ENCODE results near the gene PPP2CA. TPM values are rescaled to one million over a fixed set of nuclear protein-coding genes. Genes with fewer than 3 reads are reported as not detected.
"Not testable (repeated sequence)": the region's sequence is repeated elsewhere in the genome, so short reads cannot be mapped to it uniquely, and the experiment has no call there.

PPP2CA gene
- total RNA-seq, 1 experiment from 2014 or later: 178 TPM

DNA sequence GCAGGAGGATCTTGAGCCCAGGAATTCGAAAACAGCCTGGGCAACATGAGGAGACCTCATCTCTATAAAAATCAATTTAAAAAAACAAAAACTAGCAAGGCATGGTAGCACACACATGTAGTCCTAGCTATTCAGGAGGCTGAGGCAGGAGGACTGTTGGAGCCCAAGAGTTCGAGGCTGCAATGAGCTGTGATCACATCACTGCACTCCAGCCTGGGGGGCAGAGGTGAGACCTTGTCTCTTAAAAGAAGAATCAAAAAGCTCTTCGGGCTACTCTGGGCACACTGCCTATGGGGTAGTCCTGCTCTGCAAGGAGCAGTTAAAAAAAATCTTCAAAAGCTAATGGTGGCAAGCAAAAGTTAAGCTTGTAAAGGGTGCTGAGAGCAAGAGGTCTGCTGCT is 72.6 kb downstream of the PPP2CA start (continued):
- TF ChIP-seq, protein P1, sequence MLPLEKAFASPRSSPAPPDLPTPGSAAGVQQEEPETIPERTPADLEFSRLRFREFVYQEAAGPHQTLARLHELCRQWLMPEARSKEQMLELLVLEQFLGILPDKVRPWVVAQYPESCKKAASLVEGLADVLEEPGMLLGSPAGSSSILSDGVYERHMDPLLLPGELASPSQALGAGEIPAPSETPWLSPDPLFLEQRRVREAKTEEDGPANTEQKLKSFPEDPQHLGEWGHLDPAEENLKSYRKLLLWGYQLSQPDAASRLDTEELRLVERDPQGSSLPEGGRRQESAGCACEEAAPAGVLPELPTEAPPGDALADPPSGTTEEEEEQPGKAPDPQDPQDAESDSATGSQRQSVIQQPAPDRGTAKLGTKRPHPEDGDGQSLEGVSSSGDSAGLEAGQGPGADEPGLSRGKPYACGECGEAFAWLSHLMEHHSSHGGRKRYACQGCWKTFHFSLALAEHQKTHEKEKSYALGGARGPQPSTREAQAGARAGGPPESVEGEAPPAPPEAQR (CRISPR knock-in tag; IDR thresholded peaks at IDR 0.05): no peak
- no peak for TF ChIP-seq ELF4 (CRISPR knock-in tag; IDR thresholded peaks at IDR 0.05; ENCODE audit: low read depth)
- no peak for TF ChIP-seq SMAD4 (CRISPR knock-in tag; IDR thresholded peaks at IDR 0.05)
- TF ChIP-seq, protein P2, sequence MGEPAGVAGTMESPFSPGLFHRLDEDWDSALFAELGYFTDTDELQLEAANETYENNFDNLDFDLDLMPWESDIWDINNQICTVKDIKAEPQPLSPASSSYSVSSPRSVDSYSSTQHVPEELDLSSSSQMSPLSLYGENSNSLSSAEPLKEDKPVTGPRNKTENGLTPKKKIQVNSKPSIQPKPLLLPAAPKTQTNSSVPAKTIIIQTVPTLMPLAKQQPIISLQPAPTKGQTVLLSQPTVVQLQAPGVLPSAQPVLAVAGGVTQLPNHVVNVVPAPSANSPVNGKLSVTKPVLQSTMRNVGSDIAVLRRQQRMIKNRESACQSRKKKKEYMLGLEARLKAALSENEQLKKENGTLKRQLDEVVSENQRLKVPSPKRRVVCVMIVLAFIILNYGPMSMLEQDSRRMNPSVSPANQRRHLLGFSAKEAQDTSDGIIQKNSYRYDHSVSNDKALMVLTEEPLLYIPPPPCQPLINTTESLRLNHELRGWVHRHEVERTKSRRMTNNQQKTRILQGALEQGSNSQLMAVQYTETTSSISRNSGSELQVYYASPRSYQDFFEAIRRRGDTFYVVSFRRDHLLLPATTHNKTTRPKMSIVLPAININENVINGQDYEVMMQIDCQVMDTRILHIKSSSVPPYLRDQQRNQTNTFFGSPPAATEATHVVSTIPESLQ (CRISPR knock-in tag; IDR thresholded peaks at IDR 0.05): no peak

DNA sequence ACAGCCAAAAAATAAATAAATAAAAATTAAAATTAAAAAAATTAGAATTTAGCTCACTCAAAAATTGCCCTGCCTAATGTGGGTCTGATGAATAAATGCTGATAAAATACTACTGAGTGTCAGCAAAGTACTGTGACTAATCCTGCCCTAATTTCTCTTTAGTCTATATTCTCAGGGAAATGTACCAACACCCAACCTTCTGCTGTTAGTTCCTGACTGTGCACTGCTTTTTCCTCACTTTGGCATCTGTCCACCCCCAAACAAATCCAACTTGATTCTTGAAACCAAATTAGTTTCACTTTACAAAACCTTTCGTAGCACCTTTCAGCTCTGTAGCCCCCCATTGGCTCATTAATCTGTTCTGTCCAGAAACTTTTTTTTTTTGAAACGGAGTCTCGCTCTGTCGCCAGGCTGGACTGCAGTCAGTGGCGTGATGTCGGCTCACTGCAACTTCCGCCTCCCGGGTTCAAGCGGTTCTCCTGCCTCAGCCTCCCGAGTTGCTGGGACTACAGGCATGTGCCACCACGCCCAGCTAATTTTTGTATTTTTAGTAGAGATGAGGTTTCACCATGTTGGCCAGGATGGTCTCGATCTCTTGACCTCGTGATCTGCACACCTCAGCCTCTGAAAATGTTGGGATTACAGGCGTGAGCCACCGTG is 73.6 kb downstream of the PPP2CA start:
- CTCF ChIA-PET: interaction anchor here (1.6 to 3.5 kb wide), 2 partner anchors 11 to 113 kb away, joined by 9 to 16 read pairs; no protein-coding TSS in a partner anchor
- not testable (repeated sequence) for H3K27me3 Mint-ChIP-seq (ENCODE audit: low read depth); DNase-seq (ENCODE audit: low spot score); H3K9me3 Mint-ChIP-seq; H3K4me1 Mint-ChIP-seq; H3K4me3 Mint-ChIP-seq; H3K27ac Mint-ChIP-seq; ATAC-seq
- POLR2A ChIA-PET: interaction anchor here (1.5 kb wide), 1 partner anchor 24 kb away, joined by 3 read pairs; no protein-coding TSS in a partner anchor
- H3K36me3 Mint-ChIP-seq: peaks cover 35% of the 10 kb centered on the region

DNA sequence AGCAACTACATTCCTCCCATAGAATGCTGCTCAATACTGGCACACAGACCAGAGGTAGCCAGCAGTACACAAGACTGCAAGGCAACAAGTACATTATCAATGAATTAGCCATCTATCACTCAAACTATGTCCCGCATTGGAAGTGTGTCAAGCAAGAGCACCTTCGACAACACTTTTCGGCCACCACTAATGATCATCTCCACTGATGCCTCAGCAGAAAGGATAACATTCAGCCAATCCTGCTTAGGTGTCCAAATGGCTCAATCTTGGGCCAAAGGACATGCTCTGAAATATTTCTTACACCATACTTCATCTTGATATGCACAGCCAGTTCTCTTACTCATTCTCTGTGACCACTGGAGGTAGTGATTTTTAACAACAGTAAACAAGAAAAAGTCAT is 74.2 kb downstream of the PPP2CA start:
- 0 out of 2 replicates have a peak overlapping the region, but pooled peaks have one; percentile 38 for H3K27ac Mint-ChIP-seq
- ChIA-PET CTCF (interaction anchor here (1.9 to 3.5 kb wide), 2 partner anchors 11 to 112 kb away, joined by 9 to 16 read pairs; no protein-coding TSS in a partner anchor), POLR2A (interaction anchor here (0.5 kb wide), 1 partner anchor 436 kb away, joined by 3 read pairs; no protein-coding TSS in a partner anchor)

More for the DNA sequence above, 74.2 kb downstream of the PPP2CA start:
- ATAC-seq (no peak), DNase-seq (ENCODE audit: low spot score) (no peak)
- Mint-ChIP-seq H3K27me3 (ENCODE audit: low read depth) (no peaks in the 10 kb centered on the region), H3K9me3 (no peaks in the 10 kb centered on the region), H3K4me1 (no peaks in the 10 kb centered on the region), H3K4me3 (no peak overlapping the region), H3K36me3 (peaks cover 35% of the 10 kb centered on the region)
- no peak for TF ChIP-seq HMGA2 (CRISPR knock-in tag; IDR thresholded peaks at IDR 0.05)
- TF ChIP-seq RORB (CRISPR knock-in tag; IDR thresholded peaks at IDR 0.05): no peak
- no peak for TF ChIP-seq ETV6 (CRISPR knock-in tag; IDR thresholded peaks at IDR 0.05)
- TF ChIP-seq, protein P3, sequence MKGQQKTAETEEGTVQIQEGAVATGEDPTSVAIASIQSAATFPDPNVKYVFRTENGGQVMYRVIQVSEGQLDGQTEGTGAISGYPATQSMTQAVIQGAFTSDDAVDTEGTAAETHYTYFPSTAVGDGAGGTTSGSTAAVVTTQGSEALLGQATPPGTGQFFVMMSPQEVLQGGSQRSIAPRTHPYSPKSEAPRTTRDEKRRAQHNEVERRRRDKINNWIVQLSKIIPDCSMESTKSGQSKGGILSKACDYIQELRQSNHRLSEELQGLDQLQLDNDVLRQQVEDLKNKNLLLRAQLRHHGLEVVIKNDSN (CRISPR knock-in tag; IDR thresholded peaks at IDR 0.05): no peak
- TF ChIP-seq, protein P4, sequence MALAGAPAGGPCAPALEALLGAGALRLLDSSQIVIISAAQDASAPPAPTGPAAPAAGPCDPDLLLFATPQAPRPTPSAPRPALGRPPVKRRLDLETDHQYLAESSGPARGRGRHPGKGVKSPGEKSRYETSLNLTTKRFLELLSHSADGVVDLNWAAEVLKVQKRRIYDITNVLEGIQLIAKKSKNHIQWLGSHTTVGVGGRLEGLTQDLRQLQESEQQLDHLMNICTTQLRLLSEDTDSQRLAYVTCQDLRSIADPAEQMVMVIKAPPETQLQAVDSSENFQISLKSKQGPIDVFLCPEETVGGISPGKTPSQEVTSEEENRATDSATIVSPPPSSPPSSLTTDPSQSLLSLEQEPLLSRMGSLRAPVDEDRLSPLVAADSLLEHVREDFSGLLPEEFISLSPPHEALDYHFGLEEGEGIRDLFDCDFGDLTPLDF (CRISPR knock-in tag; IDR thresholded peaks at IDR 0.05): no peak
- TF ChIP-seq MYBL2 (CRISPR knock-in tag; IDR thresholded peaks at IDR 0.05): no peak
- TF ChIP-seq FOXK1 (CRISPR knock-in tag; IDR thresholded peaks at IDR 0.05): no peak
- TF ChIP-seq, protein P5, sequence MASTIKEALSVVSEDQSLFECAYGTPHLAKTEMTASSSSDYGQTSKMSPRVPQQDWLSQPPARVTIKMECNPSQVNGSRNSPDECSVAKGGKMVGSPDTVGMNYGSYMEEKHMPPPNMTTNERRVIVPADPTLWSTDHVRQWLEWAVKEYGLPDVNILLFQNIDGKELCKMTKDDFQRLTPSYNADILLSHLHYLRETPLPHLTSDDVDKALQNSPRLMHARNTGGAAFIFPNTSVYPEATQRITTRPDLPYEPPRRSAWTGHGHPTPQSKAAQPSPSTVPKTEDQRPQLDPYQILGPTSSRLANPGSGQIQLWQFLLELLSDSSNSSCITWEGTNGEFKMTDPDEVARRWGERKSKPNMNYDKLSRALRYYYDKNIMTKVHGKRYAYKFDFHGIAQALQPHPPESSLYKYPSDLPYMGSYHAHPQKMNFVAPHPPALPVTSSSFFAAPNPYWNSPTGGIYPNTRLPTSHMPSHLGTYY (CRISPR knock-in tag; IDR thresholded peaks at IDR 0.05): no peak
- TF ChIP-seq, protein P6, sequence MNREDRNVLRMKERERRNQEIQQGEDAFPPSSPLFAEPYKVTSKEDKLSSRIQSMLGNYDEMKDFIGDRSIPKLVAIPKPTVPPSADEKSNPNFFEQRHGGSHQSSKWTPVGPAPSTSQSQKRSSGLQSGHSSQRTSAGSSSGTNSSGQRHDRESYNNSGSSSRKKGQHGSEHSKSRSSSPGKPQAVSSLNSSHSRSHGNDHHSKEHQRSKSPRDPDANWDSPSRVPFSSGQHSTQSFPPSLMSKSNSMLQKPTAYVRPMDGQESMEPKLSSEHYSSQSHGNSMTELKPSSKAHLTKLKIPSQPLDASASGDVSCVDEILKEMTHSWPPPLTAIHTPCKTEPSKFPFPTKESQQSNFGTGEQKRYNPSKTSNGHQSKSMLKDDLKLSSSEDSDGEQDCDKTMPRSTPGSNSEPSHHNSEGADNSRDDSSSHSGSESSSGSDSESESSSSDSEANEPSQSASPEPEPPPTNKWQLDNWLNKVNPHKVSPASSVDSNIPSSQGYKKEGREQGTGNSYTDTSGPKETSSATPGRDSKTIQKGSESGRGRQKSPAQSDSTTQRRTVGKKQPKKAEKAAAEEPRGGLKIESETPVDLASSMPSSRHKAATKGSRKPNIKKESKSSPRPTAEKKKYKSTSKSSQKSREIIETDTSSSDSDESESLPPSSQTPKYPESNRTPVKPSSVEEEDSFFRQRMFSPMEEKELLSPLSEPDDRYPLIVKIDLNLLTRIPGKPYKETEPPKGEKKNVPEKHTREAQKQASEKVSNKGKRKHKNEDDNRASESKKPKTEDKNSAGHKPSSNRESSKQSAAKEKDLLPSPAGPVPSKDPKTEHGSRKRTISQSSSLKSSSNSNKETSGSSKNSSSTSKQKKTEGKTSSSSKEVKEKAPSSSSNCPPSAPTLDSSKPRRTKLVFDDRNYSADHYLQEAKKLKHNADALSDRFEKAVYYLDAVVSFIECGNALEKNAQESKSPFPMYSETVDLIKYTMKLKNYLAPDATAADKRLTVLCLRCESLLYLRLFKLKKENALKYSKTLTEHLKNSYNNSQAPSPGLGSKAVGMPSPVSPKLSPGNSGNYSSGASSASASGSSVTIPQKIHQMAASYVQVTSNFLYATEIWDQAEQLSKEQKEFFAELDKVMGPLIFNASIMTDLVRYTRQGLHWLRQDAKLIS (CRISPR knock-in tag; IDR thresholded peaks at IDR 0.05; ENCODE audit: borderline replicate concordance): no peak
- TF ChIP-seq ZNF317 (CRISPR knock-in tag; IDR thresholded peaks at IDR 0.05; ENCODE audit: borderline replicate concordance, low read depth): no peak
- no peak for TF ChIP-seq RELA (CRISPR knock-in tag; IDR thresholded peaks at IDR 0.05; ENCODE audit: borderline replicate concordance)

All from WTC11 (cell line).